ENCODE measurements around the gene COL18A1. TPM values are rescaled to one million over a fixed set of nuclear protein-coding genes. Genes with fewer than 3 reads are reported as not detected.
"Not testable (repeated sequence)": the region's sequence is repeated elsewhere in the genome, so short reads cannot be mapped to it uniquely, and the experiment has no call there.

The COL18A1 gene
- total RNA-seq, 1 experiment from 2014 or later: 72.9 TPM

DNA sequence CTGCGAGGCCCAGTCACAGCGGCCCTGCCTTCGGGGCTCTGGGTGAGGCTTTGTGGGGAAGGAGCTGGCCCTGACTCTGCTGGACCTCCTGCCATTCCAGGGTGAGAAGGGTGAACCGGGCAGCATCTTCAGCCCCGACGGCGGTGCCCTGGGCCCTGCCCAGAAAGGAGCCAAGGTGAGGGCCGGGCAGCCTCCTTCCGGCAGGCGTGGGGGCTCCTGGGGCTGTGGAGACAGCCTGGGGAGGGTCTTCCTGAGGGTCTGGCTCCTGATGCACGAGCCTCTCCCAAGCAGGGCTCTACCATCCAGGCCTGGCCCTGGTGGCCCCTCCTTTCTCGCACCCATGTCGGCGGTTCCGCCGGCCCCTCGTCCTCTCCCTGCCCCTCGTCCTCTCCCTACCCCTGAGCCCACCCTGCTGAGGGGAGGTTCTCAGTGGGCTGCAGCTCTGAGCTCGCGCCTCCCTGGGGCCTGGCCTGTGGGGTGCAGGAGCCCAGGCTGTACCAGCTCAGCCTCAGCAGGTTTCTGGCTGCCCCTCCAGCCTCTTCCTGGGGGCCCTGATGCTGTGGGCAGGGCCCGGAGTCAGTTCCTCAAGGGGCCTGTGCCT lies 88.5 kb downstream of the COL18A1 start:
- DNase-seq (ENCODE audit: low spot score): no peak

GRCh38 chr21:45494135-45494850 lies 89.3 kb downstream of the COL18A1 start:
- DNase-seq (ENCODE audit: low spot score): no peak

- DNase-seq (ENCODE audit: low spot score): no peak
These were observed 90.1 kb downstream of the COL18A1 start for GRCh38 chr21:45494851-45495680.

DNA sequence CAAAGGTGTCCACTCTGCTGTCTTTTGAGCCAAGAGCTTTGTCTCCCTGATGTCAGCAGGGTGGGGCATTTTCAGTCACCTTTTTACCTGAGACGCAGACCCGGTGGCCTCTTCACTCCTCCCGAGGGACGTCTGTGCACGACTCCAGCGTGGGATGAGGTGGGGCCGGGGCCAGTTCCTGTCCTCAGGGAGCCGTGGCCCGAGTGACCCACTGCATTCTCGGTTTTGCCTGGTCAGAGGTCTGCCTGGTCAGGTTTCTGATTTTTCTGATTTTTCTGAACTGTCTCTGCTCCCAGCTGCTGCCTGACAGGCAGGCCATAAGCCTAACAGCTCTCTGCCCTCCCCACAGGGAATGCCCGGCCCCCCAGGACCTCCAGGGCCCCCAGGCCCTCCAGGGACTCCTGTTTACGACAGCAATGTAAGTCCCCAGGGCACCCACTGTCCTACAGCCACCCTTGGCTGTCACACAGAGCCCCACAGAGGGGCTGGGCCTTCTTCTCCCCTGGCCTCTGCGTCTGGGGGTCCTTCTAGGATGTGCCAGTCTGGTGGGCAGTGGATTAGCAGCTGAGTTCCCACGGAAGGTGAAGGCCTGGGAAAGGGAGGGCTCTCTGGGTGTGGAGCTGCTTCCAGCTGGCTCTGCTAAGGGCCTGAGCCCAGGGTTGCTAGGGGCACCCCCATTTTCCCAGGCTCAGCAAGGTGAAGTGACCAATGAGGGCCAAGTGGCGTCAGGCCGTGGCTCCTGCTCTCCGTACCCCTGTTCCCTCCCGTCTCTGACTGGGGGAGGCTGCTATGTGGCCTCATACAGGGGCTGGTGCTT lies 91.4 kb downstream of the COL18A1 start:
- DNase-seq (ENCODE audit: low spot score): no peak

DNA sequence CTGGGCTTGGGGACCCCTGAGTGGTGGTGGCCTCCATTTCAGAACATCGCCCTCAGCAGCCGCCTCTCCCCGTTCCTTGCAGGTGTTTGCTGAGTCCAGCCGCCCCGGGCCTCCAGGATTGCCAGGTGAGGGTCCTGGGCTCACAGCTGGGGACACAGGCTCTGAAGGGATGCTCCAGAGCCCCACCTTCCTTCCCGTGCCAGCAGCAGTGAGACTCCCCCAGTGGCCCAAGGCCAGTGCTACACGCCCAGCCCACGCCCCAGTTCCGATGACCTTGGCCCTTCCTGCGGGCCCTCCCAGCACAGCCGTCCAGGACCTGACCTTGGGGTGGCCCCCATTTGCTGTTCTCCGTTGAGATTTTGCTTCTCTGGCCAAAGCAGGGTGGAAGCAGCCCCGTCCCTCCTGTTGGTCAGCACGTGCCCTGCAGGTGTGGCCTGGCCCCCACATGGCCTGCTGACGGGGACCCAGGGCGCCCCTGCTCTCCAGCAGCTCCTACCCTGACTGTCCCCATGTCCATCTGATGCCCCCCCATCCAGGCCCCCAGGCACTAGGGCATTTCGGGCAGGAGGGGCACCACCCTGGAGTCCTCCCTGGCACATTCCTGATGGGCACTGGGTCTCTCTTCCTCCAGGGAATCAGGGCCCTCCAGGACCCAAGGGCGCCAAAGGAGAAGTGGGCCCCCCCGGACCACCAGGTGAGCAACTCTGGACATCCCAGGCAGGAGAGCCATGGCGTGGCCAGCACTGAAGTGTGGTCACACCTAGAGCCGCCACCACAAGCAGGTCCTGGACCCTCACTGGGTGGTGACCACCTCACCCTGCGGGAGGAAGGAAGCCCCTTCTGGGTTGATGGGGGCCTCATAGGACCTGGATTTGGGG lies 92.2 kb downstream of the COL18A1 start:
- no peak for DNase-seq (ENCODE audit: low spot score)

- DNase-seq (ENCODE audit: low spot score): no peak
These were observed 93.1 kb downstream of the COL18A1 start for GRCh38 chr21:45497846-45498645.

DNA sequence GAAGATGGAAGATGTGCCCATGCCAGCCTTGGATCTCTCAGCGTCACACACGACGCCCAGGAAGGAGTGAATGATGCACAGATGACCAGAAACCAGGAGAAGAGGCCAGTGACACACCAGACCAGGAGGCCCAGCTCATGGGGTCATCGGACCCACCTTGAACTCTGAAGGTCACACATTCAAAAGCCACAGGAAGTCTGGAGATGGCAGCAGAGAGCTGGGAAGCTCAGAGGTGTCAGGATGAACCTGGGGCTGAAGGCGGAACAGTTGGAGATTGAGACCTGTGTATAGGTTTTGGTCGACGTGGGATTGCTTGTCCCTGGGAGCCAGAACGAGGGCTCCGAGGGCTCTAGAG lies 93.7 kb downstream of the COL18A1 start:
- no peak for DNase-seq (ENCODE audit: low spot score)

DNA sequence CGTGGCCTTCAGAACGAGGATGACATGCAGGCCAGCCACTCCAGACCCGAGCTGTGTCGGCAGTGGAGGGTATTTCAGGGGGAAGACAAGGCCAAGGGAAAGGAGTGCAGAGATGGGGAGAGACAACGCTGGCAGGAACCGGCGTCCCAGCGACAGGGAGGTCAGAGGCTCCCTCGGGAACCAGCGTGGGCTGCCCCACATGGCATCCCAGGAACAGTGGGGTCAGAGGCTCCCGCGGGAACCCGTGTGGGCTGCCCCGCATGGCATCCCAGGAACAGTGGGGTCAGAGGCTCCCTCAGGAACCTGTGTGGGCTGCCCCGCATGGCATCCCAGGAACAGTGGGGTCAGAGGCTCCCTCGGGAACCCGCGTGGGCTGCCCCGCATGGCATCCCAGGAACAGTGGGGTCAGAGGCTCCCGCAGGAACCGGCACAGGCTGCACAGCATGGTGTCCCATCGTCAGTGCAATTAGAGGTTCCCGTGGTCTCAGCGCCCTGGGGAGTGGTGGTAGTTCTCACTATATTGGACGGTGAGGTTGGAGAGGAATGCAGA lies 94.3 kb downstream of the COL18A1 start:
- DNase-seq (ENCODE audit: low spot score): no peak

DNA sequence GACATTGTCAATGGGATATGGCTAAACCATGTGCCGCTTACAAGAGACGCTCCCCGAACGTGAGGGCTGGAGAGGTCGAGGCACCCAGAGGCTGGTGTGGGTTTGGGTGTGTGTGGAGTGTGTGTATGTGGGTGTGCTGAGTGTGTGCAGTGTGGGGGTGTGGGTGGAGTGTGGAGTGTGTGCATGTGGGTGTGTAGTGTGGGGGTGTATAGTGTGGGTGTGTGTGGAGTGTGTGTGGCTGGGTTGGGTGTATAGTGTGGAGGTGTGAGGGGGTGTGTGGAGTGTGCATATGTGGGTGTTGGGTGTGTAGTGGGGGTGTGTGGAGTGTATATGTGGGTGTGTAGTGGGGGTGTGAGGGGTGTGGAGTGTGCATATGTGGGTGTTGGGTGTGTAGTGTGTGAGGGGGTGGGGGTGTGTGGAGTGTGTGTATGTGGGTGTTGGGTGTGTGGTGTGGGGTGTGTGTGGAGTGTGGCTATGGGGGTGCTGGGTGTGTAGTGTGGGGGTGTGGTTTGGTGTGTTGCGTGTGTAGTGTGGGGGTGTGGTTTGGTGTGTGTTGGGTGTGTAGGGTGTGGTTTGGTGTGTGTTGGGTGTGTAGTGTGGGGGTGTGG lies 95.1 kb downstream of the COL18A1 start:
- DNase-seq (ENCODE audit: low spot score): no peak

DNA sequence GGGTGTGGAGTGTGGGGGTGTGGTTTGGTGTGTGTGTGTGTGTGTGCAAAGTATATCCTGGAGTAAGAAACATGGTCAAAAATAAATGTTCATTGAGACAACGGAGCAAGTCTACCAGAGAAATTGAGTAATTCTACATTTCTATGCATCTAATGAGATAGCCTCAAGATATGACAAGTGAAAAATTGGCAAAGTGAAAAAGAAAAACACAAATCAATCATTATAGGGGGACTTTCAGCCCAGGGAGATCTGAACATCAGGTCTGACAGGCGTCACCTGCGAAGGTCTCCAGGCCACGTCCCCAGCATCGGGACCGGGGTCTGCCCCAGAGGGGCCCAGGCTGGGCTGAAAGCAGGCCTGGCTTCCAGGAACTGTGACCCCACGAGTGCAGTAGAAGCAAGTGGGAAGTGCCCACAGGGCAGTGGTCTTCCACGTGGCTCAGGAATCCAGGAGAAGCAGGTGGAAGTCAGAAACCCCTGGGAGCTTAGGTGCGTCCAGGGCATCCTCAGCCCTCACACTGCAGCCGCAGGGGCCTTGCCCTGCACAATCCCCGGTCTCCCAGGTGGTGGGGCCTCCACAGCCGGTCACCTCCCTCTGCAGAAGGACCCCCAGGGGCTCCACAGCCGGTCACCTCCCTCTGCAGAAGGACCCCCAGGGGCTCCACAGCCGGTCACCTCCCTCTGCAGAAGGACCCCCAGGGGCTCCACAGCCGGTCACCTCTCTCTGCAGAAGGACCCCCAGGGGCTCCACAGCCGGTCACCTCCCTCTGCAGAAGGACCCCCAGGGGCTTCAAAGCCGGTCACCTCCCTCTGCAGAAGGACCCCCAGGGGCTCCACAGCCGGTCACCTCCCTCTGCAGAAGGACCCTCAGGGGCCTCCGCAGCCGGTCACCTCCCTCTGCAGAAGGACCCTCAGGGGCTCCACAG lies 96.4 kb downstream of the COL18A1 start:
- not testable (repeated sequence) for DNase-seq (ENCODE audit: low spot score)

- DNase-seq (ENCODE audit: low spot score): no peak
These were observed 97.0 kb downstream of the COL18A1 start for GRCh38 chr21:45502006-45502345.

- DNase-seq (ENCODE audit: low spot score): no peak
These were observed 97.6 kb downstream of the COL18A1 start for GRCh38 chr21:45502600-45502999.

DNA sequence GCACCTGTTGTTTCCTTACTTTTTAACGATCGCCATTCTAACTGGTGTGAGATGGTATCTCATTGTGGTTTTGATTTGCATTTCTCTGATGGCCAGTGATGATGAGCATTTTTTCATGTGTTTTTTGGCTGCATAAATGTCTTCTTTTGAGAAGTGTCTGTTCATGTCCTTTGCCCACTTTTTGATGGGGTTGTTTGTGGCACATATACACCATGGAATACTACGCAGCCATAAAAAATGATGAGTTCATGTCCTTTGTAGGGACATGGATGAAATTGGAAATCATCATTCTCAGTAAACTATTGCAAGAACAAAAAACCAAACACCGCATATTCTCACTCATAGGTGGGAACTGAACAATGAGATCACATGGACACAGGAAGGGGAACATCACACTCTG lies 98.3 kb downstream of the COL18A1 start:
- DNase-seq (ENCODE audit: low spot score): not testable (repeated sequence)

DNA sequence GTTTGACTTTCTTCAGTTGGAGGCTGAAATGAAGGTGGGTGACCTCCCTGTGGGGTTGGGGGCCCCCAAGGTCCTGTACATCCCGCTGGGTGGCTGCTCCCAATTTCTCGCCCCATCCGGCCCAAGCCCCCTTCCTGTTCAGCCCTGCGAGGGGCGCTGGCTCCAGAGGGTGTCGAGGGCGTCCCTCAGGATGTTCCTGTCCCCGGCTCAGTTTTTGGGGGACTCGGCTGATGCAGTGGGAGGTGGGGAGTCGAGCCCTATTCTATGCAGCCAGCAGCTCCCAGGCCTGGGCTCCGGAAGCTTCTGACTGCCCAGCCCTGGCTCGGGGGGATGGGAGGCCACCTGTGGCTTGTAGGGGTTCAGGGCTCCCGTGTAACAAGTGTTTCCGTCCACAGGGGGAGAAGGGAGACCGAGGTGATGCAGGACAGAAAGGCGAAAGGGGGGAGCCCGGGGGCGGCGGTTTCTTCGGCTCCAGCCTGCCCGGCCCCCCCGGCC lies 99.1 kb downstream of the COL18A1 start:
- no peak for DNase-seq (ENCODE audit: low spot score)

DNA sequence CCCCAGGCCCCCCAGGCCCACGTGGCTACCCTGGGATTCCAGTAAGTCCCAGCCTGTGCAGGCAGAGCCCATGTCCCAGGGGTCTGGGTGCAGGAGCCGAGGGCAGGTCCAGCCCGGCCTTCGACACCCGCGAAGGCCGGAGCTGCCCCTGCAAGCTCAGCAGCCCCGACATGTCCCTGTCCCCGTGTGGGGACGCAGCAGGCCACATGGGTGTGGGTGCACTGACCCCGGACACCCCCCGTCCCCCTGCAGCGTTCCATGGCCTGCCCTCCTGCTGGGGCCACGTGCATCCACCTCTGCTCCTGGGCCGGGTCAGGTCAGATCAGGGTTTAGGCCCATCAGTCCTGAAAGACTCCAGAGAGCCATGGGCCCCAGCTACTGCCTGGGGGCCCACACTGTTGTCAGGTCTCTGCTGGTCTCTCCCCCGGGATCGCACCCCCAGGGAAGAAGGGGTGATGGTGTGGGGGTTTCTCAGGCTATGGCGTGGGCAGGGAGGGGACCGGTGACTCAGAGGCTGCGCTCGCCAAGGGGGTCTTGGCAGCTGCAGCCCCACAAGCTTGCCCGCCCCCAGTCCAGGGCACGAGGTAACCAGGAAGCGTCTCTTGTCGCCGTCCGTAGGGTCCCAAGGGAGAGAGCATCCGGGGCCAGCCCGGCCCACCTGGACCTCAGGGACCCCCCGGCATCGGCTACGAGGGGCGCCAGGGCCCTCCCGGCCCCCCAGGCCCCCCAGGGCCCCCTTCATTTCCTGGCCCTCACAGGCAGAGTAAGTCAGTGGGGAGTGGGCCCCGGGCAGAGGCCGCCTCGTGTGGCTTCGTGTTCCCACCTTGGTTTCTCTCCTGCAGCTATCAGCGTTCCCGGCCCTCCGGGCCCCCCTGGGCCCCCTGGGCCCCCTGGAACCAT lies 99.8 kb downstream of the COL18A1 start:
- no peak for DNase-seq (ENCODE audit: low spot score)

GRCh38 chr21:45505416-45506021 lies 100.6 kb downstream of the COL18A1 start:
- no peak for DNase-seq (ENCODE audit: low spot score)

Measured in A172 (cell line).